LNCAP (cell line): ENCODE results near the gene CXCL16.

ENCODE experiments used
- CTCF ChIP-seq: fragments of 450-650 bp; IDR thresholded peaks from 2 replicates; pipeline ENCODE4 v1.5.1; 2017; ENCODE audit warnings: mild to moderate bottlenecking

Gene CXCL16

GRCh38 chr17:4782652-4783051 lies 42.9 kb upstream of the CXCL16 start:
- no peak for TF ChIP-seq CTCF

- no peak for TF ChIP-seq CTCF
Measured at GRCh38 chr17:4780325-4780955, 40.7 kb upstream of the CXCL16 start.

GRCh38 chr17:4777969-4778760 lies 38.4 kb upstream of the CXCL16 start:
- TF ChIP-seq CTCF = no peak

GRCh38 chr17:4772235-4772613 lies 32.5 kb upstream of the CXCL16 start:
- no peak for TF ChIP-seq CTCF

- TF ChIP-seq CTCF = no peak
Measured at GRCh38 chr17:4771519-4772234, 31.9 kb upstream of the CXCL16 start, which contains the start of gene TM4SF5. Gene TM4SF5 (plus strand): TSS chr17:4771886. CDS start chr17:4771923, 37 bp downstream.

- no peak for TF ChIP-seq CTCF
Measured at GRCh38 chr17:4769628-4770027, 29.9 kb upstream of the CXCL16 start.

- TF ChIP-seq CTCF = no peak
Measured at GRCh38 chr17:4768298-4768697, 28.6 kb upstream of the CXCL16 start.
